GM12892 (cell line): ENCODE measurements around the gene ATXN1.

Experiments
- POLR2A ChIP-seq: IDR thresholded peaks from 2 replicates; pipeline ENCODE4 v1.6.1; 2011; ENCODE audit warnings: low read depth, low read length, control low read depth
- POLR2AphosphoS5 ChIP-seq: IDR thresholded peaks from 2 replicates; pipeline ENCODE4 v1.6.1; 2011; ENCODE audit warnings: low read depth, low read length, control low read depth
- TAF1 ChIP-seq: IDR thresholded peaks from 2 replicates; pipeline ENCODE4 v1.6.1; 2011; ENCODE audit warnings: low read depth, mild to moderate bottlenecking, control low read depth, low read length, borderline replicate concordance

GRCh38 chr6:16420715-16421461 lies 340.4 kb downstream of the ATXN1 start:
- no peak; the same call in 1 of the 2 replicates for TF ChIP-seq POLR2AphosphoS5
- TF ChIP-seq TAF1, result no peak
- no peak; the same call in none of the 2 replicates for TF ChIP-seq POLR2A
